GM23248 (cell line): ENCODE measurements around the gene STXBP6.

Experiments
- EZH2 ChIP-seq: fragments of 200-600 bp; sonication (generic); IDR thresholded peaks from 2 replicates; pipeline ENCODE4 v1.6.1; 2018; ENCODE audit warnings: antibody characterized with exemption, mild to moderate bottlenecking; ENCODE audit not compliant: insufficient read depth, poor library complexity, severe bottlenecking
- EZH2phosphoT487 ChIP-seq: fragments of 200-600 bp; sonication (generic); IDR thresholded peaks from 2 replicates; pipeline ENCODE4 v1.6.1; 2018; ENCODE audit warnings: antibody characterized with exemption, moderate library complexity, mild to moderate bottlenecking, low read depth; ENCODE audit not compliant: insufficient read depth

DNA sequence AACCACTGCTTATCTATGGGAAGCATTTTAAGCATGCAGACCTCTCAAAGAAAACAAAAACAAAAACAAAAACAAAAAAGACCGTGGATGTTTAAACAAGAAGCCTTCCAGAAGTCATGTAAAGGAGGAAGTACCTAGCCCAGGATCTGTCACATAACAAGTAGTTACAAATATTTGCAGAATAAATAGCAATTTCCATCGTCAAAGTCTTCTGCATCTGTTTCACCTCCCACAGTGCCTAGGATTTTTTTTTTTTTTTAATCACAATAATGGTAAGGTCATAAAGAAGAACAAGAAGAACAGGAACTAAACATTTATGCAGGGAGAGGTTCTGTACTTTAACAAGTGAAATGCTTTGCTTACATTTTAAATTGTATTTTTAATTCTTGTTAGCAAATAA is 2.4 kb upstream of the STXBP6 start:
- TF ChIP-seq EZH2 (no peak), EZH2phosphoT487 (no peak)
